HepG2 (cell line): ENCODE results near the gene CAPN10. TPM values are rescaled to one million over a fixed set of nuclear protein-coding genes. Genes with fewer than 3 reads are reported as not detected.

Source experiments
- HDAC6 ChIP-seq: fragments of 200-600 bp; sonication (generic); IDR thresholded peaks from 2 replicates; pipeline ENCODE4 v1.7.0; 2017; ENCODE audit warnings: mild to moderate bottlenecking, antibody characterized with exemption, low read length, low read depth
- HOXD1 ChIP-seq: sonication (generic); formaldehyde crosslinking; IDR thresholded peaks from 2 replicates; pipeline ENCODE4 v1.5.0; 2020; ENCODE audit warnings: missing genetic modification reagents
- NCOA1 ChIP-seq: sonication (generic); formaldehyde crosslinking; IDR thresholded peaks from 2 replicates; pipeline ENCODE4 v1.9.0; 2021; ENCODE audit warnings: missing genetic modification reagents
- NPAS2 ChIP-seq: sonication (generic); formaldehyde crosslinking; IDR thresholded peaks from 2 replicates; pipeline ENCODE4 v1.8.0; 2022; ENCODE audit warnings: mild to moderate bottlenecking, missing genetic modification reagents, borderline replicate concordance
- SRSF4 ChIP-seq: fragments of 200-400 bp; formaldehyde crosslinking; IDR thresholded peaks from one replicate; pipeline ENCODE4 v1.6.1; 2018; ENCODE audit warnings: mild to moderate bottlenecking, low read depth, low read length, moderate library complexity; ENCODE audit not compliant: poor library complexity, severe bottlenecking
- ZFX ChIP-seq: sonication (generic); formaldehyde crosslinking; IDR thresholded peaks from 2 replicates; pipeline ENCODE4 v1.4.0; 2020; ENCODE audit warnings: mild to moderate bottlenecking, low read depth, missing genetic modification reagents, moderate library complexity
- ZNF10 ChIP-seq: sonication (generic); formaldehyde crosslinking; IDR thresholded peaks from 2 replicates; pipeline ENCODE4 v1.4.0; 2020; ENCODE audit warnings: mild to moderate bottlenecking, low read depth, missing genetic modification reagents, borderline replicate concordance
- ZNF713 ChIP-seq: sonication (generic); formaldehyde crosslinking; IDR thresholded peaks from 2 replicates; pipeline ENCODE4 v1.4.0; 2020; ENCODE audit warnings: mild to moderate bottlenecking, missing genetic modification reagents
- polyA plus RNA-seq, 8 experiments: library from polyadenylated mRNA; depleted of rRNA in 3 of 8; stranded (reverse) in 7 of 8; unstranded in 1 of 8; fragments of >200 nt; fragmentation: Illumina TruSeq in 4 of 8; extraction: Trizol in 4 of 8; gene quantifications; 2 replicates each; pipeline versions ENCODE4 v1.2.1 to v1.2.3, GENCODE V29; 2011 to 2016; ENCODE audit warnings: low read depth in 4 of 8, missing spikeins in 1 of 8, mixed read lengths in 1 of 8; ENCODE audit not compliant: insufficient read depth in 1 of 8
- total RNA-seq, 5 experiments: library from RNA; depleted of rRNA; stranded (reverse); fragments of >200 nt; fragmentation: Illumina TruSeq; extraction: Trizol; gene quantifications; 2 replicates each; pipeline ENCODE4 v1.2.3, GENCODE V29; 2016; ENCODE audit warnings: low read depth in 1 of 5
- TF ChIP-seq, protein P1 (sequence below): sonication (generic); formaldehyde crosslinking; IDR thresholded peaks from 2 replicates; pipeline ENCODE4 v1.4.0; 2020; ENCODE audit warnings: missing genetic modification reagents
- TF ChIP-seq, protein P2 (sequence below): sonication (generic); formaldehyde crosslinking; IDR thresholded peaks from 2 replicates; pipeline ENCODE4 v1.4.0; 2020; ENCODE audit warnings: missing genetic modification reagents, borderline replicate concordance
- TF ChIP-seq, protein P3 (sequence below): sonication (generic); formaldehyde crosslinking; IDR thresholded peaks from 2 replicates; pipeline ENCODE4 v1.5.0; 2020; ENCODE audit warnings: mild to moderate bottlenecking, missing genetic modification reagents
- TF ChIP-seq, protein P4 (sequence below): sonication (generic); formaldehyde crosslinking; IDR thresholded peaks from 2 replicates; pipeline ENCODE4 v1.4.0; 2020; ENCODE audit warnings: missing genetic modification reagents

The CAPN10 gene
- total and polyA plus RNA-seq, 2 of the 13 experiments (the other 11 are each of a cell fraction or from before 2014, with no cell fraction given) = 27.6 to 32.4 TPM

DNA sequence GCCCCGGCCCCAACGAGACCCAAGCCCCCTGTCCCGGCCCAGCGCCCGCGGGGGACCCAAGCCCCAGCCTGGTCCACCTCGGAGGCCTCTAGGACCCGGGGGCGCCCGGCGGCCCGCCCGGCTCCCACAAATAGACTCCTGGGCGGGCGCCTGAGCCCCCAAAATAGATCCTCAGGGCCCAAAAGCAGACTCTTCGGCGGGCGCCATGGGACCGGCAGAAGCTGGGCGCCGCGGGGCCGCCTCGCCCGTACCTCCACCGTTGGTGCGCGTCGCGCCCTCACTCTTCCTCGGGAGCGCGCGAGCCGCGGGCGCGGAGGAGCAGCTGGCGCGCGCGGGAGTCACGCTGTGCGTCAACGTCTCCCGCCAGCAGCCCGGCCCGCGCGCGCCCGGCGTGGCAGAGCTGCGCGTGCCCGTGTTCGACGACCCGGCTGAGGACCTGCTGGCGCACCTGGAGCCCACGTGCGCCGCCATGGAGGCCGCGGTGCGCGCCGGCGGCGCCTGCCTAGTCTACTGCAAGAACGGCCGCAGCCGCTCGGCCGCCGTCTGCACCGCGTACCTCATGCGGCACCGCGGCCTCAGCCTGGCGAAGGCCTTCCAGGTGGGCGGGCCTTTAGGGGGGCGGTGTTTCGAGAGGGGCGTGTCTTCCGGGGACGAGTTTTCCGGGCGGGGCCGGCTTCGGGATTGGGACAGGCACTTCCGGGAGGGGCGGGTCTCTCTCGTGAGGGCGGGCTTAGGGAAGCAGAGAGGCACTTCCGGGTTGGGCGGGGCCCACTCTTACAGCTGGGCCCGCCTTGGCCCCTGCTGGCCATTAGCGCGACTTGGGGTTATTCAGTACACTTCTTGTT, 25.8 kb upstream of the CAPN10 start (continued):
- TF ChIP-seq, protein P1, sequence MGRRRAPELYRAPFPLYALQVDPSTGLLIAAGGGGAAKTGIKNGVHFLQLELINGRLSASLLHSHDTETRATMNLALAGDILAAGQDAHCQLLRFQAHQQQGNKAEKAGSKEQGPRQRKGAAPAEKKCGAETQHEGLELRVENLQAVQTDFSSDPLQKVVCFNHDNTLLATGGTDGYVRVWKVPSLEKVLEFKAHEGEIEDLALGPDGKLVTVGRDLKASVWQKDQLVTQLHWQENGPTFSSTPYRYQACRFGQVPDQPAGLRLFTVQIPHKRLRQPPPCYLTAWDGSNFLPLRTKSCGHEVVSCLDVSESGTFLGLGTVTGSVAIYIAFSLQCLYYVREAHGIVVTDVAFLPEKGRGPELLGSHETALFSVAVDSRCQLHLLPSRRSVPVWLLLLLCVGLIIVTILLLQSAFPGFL (CRISPR knock-in tag) = no peak
- no peak for TF ChIP-seq HOXD1 (CRISPR knock-in tag)
- TF ChIP-seq NPAS2 (CRISPR knock-in tag) = no peak; the same call in 1 of the 2 replicates
- TF ChIP-seq ZFX (CRISPR knock-in tag) = peak; percentile 96
- TF ChIP-seq, protein P2, sequence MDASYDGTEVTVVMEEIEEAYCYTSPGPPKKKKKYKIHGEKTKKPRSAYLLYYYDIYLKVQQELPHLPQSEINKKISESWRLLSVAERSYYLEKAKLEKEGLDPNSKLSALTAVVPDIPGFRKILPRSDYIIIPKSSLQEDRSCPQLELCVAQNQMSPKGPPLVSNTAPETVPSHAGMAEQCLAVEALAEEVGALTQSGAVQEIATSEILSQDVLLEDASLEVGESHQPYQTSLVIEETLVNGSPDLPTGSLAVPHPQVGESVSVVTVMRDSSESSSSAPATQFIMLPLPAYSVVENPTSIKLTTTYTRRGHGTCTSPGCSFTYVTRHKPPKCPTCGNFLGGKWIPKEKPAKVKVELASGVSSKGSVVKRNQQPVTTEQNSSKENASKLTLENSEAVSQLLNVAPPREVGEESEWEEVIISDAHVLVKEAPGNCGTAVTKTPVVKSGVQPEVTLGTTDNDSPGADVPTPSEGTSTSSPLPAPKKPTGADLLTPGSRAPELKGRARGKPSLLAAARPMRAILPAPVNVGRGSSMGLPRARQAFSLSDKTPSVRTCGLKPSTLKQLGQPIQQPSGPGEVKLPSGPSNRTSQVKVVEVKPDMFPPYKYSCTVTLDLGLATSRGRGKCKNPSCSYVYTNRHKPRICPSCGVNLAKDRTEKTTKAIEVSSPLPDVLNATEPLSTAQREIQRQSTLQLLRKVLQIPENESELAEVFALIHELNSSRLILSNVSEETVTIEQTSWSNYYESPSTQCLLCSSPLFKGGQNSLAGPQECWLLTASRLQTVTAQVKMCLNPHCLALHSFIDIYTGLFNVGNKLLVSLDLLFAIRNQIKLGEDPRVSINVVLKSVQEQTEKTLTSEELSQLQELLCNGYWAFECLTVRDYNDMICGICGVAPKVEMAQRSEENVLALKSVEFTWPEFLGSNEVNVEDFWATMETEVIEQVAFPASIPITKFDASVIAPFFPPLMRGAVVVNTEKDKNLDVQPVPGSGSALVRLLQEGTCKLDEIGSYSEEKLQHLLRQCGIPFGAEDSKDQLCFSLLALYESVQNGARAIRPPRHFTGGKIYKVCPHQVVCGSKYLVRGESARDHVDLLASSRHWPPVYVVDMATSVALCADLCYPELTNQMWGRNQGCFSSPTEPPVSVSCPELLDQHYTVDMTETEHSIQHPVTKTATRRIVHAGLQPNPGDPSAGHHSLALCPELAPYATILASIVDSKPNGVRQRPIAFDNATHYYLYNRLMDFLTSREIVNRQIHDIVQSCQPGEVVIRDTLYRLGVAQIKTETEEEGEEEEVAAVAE (CRISPR knock-in tag) = no peak
- TF ChIP-seq, protein P3, sequence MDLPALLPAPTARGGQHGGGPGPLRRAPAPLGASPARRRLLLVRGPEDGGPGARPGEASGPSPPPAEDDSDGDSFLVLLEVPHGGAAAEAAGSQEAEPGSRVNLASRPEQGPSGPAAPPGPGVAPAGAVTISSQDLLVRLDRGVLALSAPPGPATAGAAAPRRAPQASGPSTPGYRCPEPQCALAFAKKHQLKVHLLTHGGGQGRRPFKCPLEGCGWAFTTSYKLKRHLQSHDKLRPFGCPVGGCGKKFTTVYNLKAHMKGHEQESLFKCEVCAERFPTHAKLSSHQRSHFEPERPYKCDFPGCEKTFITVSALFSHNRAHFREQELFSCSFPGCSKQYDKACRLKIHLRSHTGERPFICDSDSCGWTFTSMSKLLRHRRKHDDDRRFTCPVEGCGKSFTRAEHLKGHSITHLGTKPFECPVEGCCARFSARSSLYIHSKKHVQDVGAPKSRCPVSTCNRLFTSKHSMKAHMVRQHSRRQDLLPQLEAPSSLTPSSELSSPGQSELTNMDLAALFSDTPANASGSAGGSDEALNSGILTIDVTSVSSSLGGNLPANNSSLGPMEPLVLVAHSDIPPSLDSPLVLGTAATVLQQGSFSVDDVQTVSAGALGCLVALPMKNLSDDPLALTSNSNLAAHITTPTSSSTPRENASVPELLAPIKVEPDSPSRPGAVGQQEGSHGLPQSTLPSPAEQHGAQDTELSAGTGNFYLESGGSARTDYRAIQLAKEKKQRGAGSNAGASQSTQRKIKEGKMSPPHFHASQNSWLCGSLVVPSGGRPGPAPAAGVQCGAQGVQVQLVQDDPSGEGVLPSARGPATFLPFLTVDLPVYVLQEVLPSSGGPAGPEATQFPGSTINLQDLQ (CRISPR knock-in tag) = no peak; the same call in none of the 2 replicates
- no peak for TF ChIP-seq NCOA1 (CRISPR knock-in tag)
- TF ChIP-seq, protein P4, sequence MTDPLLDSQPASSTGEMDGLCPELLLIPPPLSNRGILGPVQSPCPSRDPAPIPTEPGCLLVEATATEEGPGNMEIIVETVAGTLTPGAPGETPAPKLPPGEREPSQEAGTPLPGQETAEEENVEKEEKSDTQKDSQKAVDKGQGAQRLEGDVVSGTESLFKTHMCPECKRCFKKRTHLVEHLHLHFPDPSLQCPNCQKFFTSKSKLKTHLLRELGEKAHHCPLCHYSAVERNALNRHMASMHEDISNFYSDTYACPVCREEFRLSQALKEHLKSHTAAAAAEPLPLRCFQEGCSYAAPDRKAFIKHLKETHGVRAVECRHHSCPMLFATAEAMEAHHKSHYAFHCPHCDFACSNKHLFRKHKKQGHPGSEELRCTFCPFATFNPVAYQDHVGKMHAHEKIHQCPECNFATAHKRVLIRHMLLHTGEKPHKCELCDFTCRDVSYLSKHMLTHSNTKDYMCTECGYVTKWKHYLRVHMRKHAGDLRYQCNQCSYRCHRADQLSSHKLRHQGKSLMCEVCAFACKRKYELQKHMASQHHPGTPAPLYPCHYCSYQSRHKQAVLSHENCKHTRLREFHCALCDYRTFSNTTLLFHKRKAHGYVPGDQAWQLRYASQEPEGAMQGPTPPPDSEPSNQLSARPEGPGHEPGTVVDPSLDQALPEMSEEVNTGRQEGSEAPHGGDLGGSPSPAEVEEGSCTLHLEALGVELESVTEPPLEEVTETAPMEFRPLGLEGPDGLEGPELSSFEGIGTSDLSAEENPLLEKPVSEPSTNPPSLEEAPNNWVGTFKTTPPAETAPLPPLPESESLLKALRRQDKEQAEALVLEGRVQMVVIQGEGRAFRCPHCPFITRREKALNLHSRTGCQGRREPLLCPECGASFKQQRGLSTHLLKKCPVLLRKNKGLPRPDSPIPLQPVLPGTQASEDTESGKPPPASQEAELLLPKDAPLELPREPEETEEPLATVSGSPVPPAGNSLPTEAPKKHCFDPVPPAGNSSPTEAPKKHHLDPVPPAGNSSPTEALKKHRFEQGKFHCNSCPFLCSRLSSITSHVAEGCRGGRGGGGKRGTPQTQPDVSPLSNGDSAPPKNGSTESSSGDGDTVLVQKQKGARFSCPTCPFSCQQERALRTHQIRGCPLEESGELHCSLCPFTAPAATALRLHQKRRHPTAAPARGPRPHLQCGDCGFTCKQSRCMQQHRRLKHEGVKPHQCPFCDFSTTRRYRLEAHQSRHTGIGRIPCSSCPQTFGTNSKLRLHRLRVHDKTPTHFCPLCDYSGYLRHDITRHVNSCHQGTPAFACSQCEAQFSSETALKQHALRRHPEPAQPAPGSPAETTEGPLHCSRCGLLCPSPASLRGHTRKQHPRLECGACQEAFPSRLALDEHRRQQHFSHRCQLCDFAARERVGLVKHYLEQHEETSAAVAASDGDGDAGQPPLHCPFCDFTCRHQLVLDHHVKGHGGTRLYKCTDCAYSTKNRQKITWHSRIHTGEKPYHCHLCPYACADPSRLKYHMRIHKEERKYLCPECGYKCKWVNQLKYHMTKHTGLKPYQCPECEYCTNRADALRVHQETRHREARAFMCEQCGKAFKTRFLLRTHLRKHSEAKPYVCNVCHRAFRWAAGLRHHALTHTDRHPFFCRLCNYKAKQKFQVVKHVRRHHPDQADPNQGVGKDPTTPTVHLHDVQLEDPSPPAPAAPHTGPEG (CRISPR knock-in tag) = no peak; the same call in 1 of the 2 replicates
- no peak for TF ChIP-seq ZNF10
- no peak for TF ChIP-seq SRSF4
- TF ChIP-seq HDAC6 = no peak; the same call in 1 of the 2 replicates
- TF ChIP-seq ZNF713 (CRISPR knock-in tag) = peak; percentile 73; the same call in 1 of the 2 replicates
